GM12878 (cell line): ENCODE results near the gene GNAL. TPM values are rescaled to one million over a fixed set of nuclear protein-coding genes. Genes with fewer than 3 reads are reported as not detected.

Source experiments
- ATAC-seq: fragments of 200-7000 bp; cut with Tn5 transposase; 3 replicates; pipeline ENCODE4 v1.9.1; 2020; ENCODE audit warnings: mild to moderate bottlenecking, moderate library complexity
- BruUV-seq: library from RNA; stranded (reverse); fragments of 400-500 nt; replicated peaks from 2 replicates; lab custom pipeline; 2021; lab: Mats Ljungman, UMichigan
- CTCF ChIA-PET: fragments of 300-600 bp; sonication (Branson Sonifier 250); formaldehyde crosslinking; extraction: SDS; loops from one replicate; lab custom pipeline; 2021; ENCODE audit warnings: inconsistent platforms; lab: Yijun Ruan, JAX
- POLR2A ChIA-PET: fragments of 350-600 bp; formaldehyde crosslinking; extraction: SDS; loops from one replicate; lab custom pipeline; 2021; ENCODE audit warnings: inconsistent platforms; lab: Charles Lee
- RAD21 ChIA-PET: fragments of 300-600 bp; sonication (Branson Sonifier 250); formaldehyde crosslinking; loops from one replicate; lab custom pipeline; 2023; ENCODE audit warnings: antibody characterized with exemption; ENCODE audit not compliant: unreplicated experiment; lab: Charles Lee
- SMC1A ChIA-PET: fragments of 300-600 bp; sonication (Branson Sonifier 250); formaldehyde crosslinking; loops from one replicate; lab custom pipeline; 2023; ENCODE audit not compliant: unreplicated experiment, uncharacterized antibody; lab: Charles Lee
- DNase-seq: peaks from one replicate; pipeline ENCODE4 v3.0.0-alpha.2; 2011; ENCODE audit warnings: low read depth, low spot score
- FAIRE-seq: peaks from 3 replicates; lab custom pipeline; 2011; peaks lifted over from hg19 to GRCh38; lab: Jason Lieb, UNC
- H2AFZ ChIP-seq: 2 replicates; pipeline ENCODE4 v1.6.0; 2011; ENCODE audit warnings: low read depth, low read length, control low read depth; ENCODE audit not compliant: control insufficient read depth
- H3K27ac ChIP-seq: 2 replicates; pipeline ENCODE4 v1.5.1; 2011; ENCODE audit warnings: control low read depth; ENCODE audit not compliant: control insufficient read depth, insufficient read depth
- H3K27me3 ChIP-seq, 2 experiments: replicated peaks in 1 of 2; 2 replicates each; pipeline versions ENCODE4 v1.6.0 to v1.6.1; 2011; ENCODE audit warnings: low read length in 1 of 2; ENCODE audit not compliant: control insufficient read depth in 2 of 2, insufficient read depth in 2 of 2
- H3K36me3 ChIP-seq, 2 experiments: 2 replicates each; pipeline ENCODE4 v1.5.1; 2011; ENCODE audit warnings: low read length in 1 of 2; ENCODE audit not compliant: control insufficient read depth in 2 of 2, insufficient read depth in 2 of 2
- H3K4me1 ChIP-seq: 2 replicates; pipeline ENCODE4 v1.6.1; 2011; ENCODE audit warnings: mild to moderate bottlenecking, low read length, moderate library complexity, mixed read lengths; ENCODE audit not compliant: control insufficient read depth, insufficient read depth
- H3K4me2 ChIP-seq: 2 replicates; pipeline ENCODE4 v1.6.0; 2011; ENCODE audit warnings: control low read depth; ENCODE audit not compliant: control insufficient read depth, insufficient read depth
- H3K4me3 ChIP-seq: fragments of 200-600 bp; sonication (generic); 2 replicates; pipeline ENCODE4 v1.5.1; 2016
- H3K79me2 ChIP-seq: 2 replicates; pipeline ENCODE4 v1.6.0; 2011; ENCODE audit warnings: low read length; ENCODE audit not compliant: control insufficient read depth, insufficient read depth
- H3K9ac ChIP-seq: 2 replicates; pipeline ENCODE4 v1.8.0; 2011; ENCODE audit warnings: low read length, control low read depth, mixed read lengths; ENCODE audit not compliant: control insufficient read depth, insufficient read depth
- H3K9me3 ChIP-seq: replicated peaks from 3 replicates; pipeline ENCODE4 v1.5.1; 2011; ENCODE audit warnings: mild to moderate bottlenecking, low read length; ENCODE audit not compliant: control insufficient read depth, insufficient read depth
- H4K20me1 ChIP-seq: 2 replicates; pipeline ENCODE4 v1.6.0; 2011; ENCODE audit not compliant: control insufficient read depth, insufficient read depth
- BHLHE40 ChIP-seq, 2 experiments: fragments of 450-650 bp in 1 of 2; IDR thresholded peaks; 2 replicates each; pipeline ENCODE4 v1.6.1; 2011 to 2017; ENCODE audit warnings: low read depth in 2 of 2, borderline replicate concordance in 1 of 2, improper control_type of control experiment in 1 of 2, low read length in 1 of 2, mild to moderate bottlenecking in 1 of 2
- CBX5 ChIP-seq: sonication (generic); IDR thresholded peaks from 2 replicates; pipeline ENCODE4 v1.6.1; 2016; ENCODE audit warnings: low read depth, moderate library complexity, mild to moderate bottlenecking, inconsistent platforms
- E4F1 ChIP-seq: fragments of 450-650 bp; IDR thresholded peaks from 2 replicates; pipeline ENCODE4 v1.6.1; 2018; ENCODE audit warnings: borderline replicate concordance, mild to moderate bottlenecking; ENCODE audit not compliant: partially characterized antibody
- POLR2AphosphoS2 ChIP-seq: IDR thresholded peaks from 2 replicates; pipeline ENCODE4 v1.6.1; 2011; ENCODE audit warnings: low read depth, mild to moderate bottlenecking, low read length, improper control_type of control experiment, moderate library complexity
- RB1 ChIP-seq: fragments of 450-650 bp; formaldehyde crosslinking; IDR thresholded peaks from 2 replicates; pipeline ENCODE4 v1.6.1; 2017; ENCODE audit warnings: mild to moderate bottlenecking, borderline replicate concordance
- SUZ12 ChIP-seq: fragments of 200-600 bp; sonication (generic); IDR thresholded peaks from one replicate; pipeline ENCODE4 v1.6.1; 2018; ENCODE audit warnings: antibody characterized with exemption, mild to moderate bottlenecking; ENCODE audit not compliant: unreplicated experiment
- USF2 ChIP-seq: IDR thresholded peaks from 2 replicates; pipeline ENCODE4 v1.6.1; 2011; ENCODE audit warnings: low read depth, low read length, improper control_type of control experiment, borderline replicate concordance
- ZNF24 ChIP-seq: fragments of 450-650 bp; IDR thresholded peaks from 2 replicates; pipeline ENCODE4 v1.6.1; 2017; ENCODE audit warnings: antibody characterized with exemption, mild to moderate bottlenecking
- ZNF622 ChIP-seq: fragments of 450-650 bp; IDR thresholded peaks from 2 replicates; pipeline ENCODE4 v1.6.1; 2017; ENCODE audit warnings: mild to moderate bottlenecking, inconsistent platforms
- WGBS: methylation state at CpG from one replicate; pipeline ENCODE4 v1.1.6; 2016; ENCODE audit warnings: low lambda C conversion rate; ENCODE audit not compliant: insufficient replicate concordance, insufficient coverage; ENCODE audit errors: missing lambda C conversion rate; 5-methylcytosine and 5-hydroxymethylcytosine counted together
- in situ Hi-C: fragments of 300-500 bp; cut with MboI; formaldehyde crosslinking; loops from 9 replicates; pipeline ENCODE4 v1.14.3; 2018; ENCODE audit warnings: mixed read lengths
- intact Hi-C: fragments of 100-400 bp; cut with micrococcal nuclease; formaldehyde crosslinking; loops from one replicate; pipeline ENCODE4 v1.14.2; 2022; ENCODE audit not compliant: unreplicated experiment
- polyA plus RNA-seq, 11 experiments: library from polyadenylated mRNA; depleted of rRNA in 4 of 11; unstranded in 6 of 11; stranded (reverse) in 5 of 11; fragments of >200 nt; fragmentation: Nextera tagmentation in 4 of 11; fragmentation: Illumina TruSeq in 1 of 11; extraction: Ambion mirVana in 4 of 11; extraction: Trizol in 1 of 11; gene quantifications; 1 replicate in 1 of 11; 2 replicates in 10 of 11; pipeline versions ENCODE4 v1.2.1 to v1.2.3, GENCODE V29; 2011 to 2016; ENCODE audit warnings: inconsistent platforms in 2 of 11, missing spikeins in 2 of 11, low read depth in 1 of 11
- total RNA-seq, 4 experiments: library from RNA; depleted of rRNA in 3 of 4; stranded (reverse); fragments of >200 nt in 3 of 4; fragmentation: Illumina TruSeq in 1 of 4; extraction: Trizol in 1 of 4; gene quantifications; 2 replicates each; pipeline versions ENCODE4 v1.2.1 to v1.2.3, GENCODE V29; 2013 to 2021
- TF ChIP-seq, protein P1 (sequence below): fragments of 450-650 bp; IDR thresholded peaks from 2 replicates; pipeline ENCODE4 v1.6.1; 2016; ENCODE audit warnings: mild to moderate bottlenecking, moderate library complexity, borderline replicate concordance
- TF ChIP-seq, protein P2 (sequence below): fragments of 450-650 bp; IDR thresholded peaks from 2 replicates; pipeline ENCODE4 v1.6.1; 2016; ENCODE audit warnings: mild to moderate bottlenecking

The GNAL gene
- total and polyA plus RNA-seq, 10 of the 15 experiments (the other 5 are each of a cell fraction or from before 2014, with no cell fraction given): 0.02 to 0.39 (median 0.05) TPM; not detected in 5

- TF ChIP-seq E4F1 (no peak), POLR2AphosphoS2 (no peak), SUZ12 (no peak)
Observed at GRCh38 chr18:11831921-11832320, 142.9 kb downstream of the GNAL start (continued).

GRCh38 chr18:11834772-11835171 lies 145.7 kb downstream of the GNAL start:
- H4K20me1 ChIP-seq: no peaks in the 10 kb centered on the region
- no peak overlapping the region for H3K4me2 ChIP-seq
- no peak overlapping the region for H3K4me3 ChIP-seq
- 30% methylated on average over 5 of the region's 5 CpGs for WGBS
- in situ Hi-C loops: no loop called here
- POLR2A ChIA-PET: interaction anchor here (0.5 kb wide), 1 partner anchor 15 kb away, joined by 3 read pairs; no protein-coding TSS in a partner anchor
- H3K9ac ChIP-seq: no peak overlapping the region
- intact Hi-C loops: no loop called here
- FAIRE-seq (no peak), ATAC-seq (no peak), DNase-seq (no peak)
- no peaks in the 10 kb centered on the region for H3K79me2 ChIP-seq
- RAD21 ChIA-PET: no interaction called here
- H2AFZ ChIP-seq: no peak overlapping the region
- BruUV-seq: no TSS peak
- no peaks in the 10 kb centered on the region for H3K4me1 ChIP-seq
- H3K27me3 ChIP-seq: no peaks in the 10 kb centered on the region
- no peaks in the 10 kb centered on the region for H3K36me3 ChIP-seq
- SMC1A ChIA-PET: interaction anchor here (1.0 kb wide), 1 partner anchor 11 kb away, joined by 3 read pairs; no protein-coding TSS in a partner anchor
- H3K27ac ChIP-seq: no peak overlapping the region
- H3K9me3 ChIP-seq: no peaks in the 10 kb centered on the region
- CTCF ChIA-PET: interaction anchor here (0.6 kb wide), 2 partner anchors 180 to 1774 kb away, joined by 3 read pairs; no protein-coding TSS in a partner anchor
- TF ChIP-seq, protein P1, sequence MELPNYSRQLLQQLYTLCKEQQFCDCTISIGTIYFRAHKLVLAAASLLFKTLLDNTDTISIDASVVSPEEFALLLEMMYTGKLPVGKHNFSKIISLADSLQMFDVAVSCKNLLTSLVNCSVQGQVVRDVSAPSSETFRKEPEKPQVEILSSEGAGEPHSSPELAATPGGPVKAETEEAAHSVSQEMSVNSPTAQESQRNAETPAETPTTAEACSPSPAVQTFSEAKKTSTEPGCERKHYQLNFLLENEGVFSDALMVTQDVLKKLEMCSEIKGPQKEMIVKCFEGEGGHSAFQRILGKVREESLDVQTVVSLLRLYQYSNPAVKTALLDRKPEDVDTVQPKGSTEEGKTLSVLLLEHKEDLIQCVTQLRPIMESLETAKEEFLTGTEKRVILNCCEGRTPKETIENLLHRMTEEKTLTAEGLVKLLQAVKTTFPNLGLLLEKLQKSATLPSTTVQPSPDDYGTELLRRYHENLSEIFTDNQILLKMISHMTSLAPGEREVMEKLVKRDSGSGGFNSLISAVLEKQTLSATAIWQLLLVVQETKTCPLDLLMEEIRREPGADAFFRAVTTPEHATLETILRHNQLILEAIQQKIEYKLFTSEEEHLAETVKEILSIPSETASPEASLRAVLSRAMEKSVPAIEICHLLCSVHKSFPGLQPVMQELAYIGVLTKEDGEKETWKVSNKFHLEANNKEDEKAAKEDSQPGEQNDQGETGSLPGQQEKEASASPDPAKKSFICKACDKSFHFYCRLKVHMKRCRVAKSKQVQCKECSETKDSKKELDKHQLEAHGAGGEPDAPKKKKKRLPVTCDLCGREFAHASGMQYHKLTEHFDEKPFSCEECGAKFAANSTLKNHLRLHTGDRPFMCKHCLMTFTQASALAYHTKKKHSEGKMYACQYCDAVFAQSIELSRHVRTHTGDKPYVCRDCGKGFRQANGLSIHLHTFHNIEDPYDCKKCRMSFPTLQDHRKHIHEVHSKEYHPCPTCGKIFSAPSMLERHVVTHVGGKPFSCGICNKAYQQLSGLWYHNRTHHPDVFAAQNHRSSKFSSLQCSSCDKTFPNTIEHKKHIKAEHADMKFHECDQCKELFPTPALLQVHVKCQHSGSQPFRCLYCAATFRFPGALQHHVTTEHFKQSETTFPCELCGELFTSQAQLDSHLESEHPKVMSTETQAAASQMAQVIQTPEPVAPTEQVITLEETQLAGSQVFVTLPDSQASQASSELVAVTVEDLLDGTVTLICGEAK: no peak
- TF ChIP-seq ZNF24 (no peak), ZNF622 (no peak), USF2 (no peak), CBX5 (no peak), BHLHE40 (IDR thresholded peaks at IDR 0.05; ENCODE audit: borderline replicate concordance in 1 of 2, low read depth in 2 of 2, low read length in 1 of 2) (no peak), RB1 (no peak)
- TF ChIP-seq, protein P2, sequence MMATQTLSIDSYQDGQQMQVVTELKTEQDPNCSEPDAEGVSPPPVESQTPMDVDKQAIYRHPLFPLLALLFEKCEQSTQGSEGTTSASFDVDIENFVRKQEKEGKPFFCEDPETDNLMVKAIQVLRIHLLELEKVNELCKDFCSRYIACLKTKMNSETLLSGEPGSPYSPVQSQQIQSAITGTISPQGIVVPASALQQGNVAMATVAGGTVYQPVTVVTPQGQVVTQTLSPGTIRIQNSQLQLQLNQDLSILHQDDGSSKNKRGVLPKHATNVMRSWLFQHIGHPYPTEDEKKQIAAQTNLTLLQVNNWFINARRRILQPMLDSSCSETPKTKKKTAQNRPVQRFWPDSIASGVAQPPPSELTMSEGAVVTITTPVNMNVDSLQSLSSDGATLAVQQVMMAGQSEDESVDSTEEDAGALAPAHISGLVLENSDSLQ: no peak
